ENCODE data around the gene LSG1.
"Not testable (repeated sequence)": the region's sequence is repeated elsewhere in the genome, so short reads cannot be mapped to it uniquely, and the experiment has no call there.

The LSG1 gene

DNA sequence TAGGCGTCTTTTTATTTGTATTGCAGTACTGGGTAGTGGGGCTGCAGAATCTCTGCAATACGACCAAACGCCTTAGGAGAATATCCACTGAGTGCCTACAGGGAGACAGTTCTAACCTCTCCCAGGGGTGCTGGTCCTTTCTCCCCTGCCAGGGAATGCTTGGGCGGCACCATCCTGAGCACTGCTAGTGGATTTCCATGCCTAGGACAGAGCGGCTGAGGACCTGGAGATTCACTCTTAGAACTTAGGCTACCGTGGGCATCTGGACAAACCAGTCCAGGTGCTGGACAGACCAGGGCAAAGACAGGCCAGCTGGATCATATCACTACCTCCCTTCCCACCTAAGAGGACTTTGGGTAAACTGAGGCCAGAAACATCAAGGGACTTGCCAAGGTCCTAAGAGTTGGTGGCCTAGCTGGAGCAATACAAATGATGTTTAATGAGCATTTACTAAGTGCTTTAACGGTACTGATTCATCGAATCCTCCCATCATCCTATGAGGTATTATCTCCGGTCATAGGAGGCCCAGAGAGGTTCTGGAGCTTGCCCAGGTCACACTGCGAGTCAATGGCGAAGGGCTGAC is 39.7 kb downstream of the LSG1 start:
- Histone ChIP-seq H3K9me3 (no peaks in the 10 kb centered on the region), H3K4me3 (peak overlapping the region; percentile 58 to 64), H3K27me3 (no peaks in the 10 kb centered on the region), H3K4me1 (peaks cover 0 to 9% (median 2%) of the 10 kb centered on the region in 4 donors), H3K36me3 (no peaks in the 10 kb centered on the region), H3K27ac (no peak overlapping the region)
- intact Hi-C loops (cut with DNase I; ENCODE audit: low total_unique reads): no loop called here
- DNase-seq: peak in 1 of 2 donors; percentile 49
- TF ChIP-seq CTCF (IDR thresholded peaks at IDR 0.05): no peak

GRCh38 chr3:194631696-194632095 is 40.3 kb downstream of the LSG1 start:
- no peaks in the 10 kb centered on the region for H3K36me3 ChIP-seq
- no peaks in the 10 kb centered on the region for H3K9me3 ChIP-seq
- TF ChIP-seq CTCF (IDR thresholded peaks at IDR 0.05): no peak
- no peak overlapping the region for H3K27ac ChIP-seq
- H3K4me1 ChIP-seq: peaks cover 0 to 9% (median 2%) of the 10 kb centered on the region in 4 donors
- H3K4me3 ChIP-seq: no peak overlapping the region
- DNase-seq: peak in 1 of 2 donors; percentile 28
- H3K27me3 ChIP-seq: no peaks in the 10 kb centered on the region
- intact Hi-C loops (cut with DNase I; ENCODE audit: low total_unique reads): no loop called here

GRCh38 chr3:194630681-194631080 is 41.3 kb downstream of the LSG1 start:
- H3K4me3 ChIP-seq; H3K4me1 ChIP-seq; H3K27me3 ChIP-seq; H3K27ac ChIP-seq; H3K9me3 ChIP-seq; H3K36me3 ChIP-seq; intact Hi-C loops (cut with DNase I; ENCODE audit: low total_unique reads): not testable (repeated sequence)
- peak in 1 of 2 donors; percentile 41 for DNase-seq

- no peak for DNase-seq
- intact Hi-C loops (cut with DNase I; ENCODE audit: low total_unique reads): no loop called here
- H3K36me3 ChIP-seq: peaks cover 0 to 17% (median 0%) of the 10 kb centered on the region in 3 donors
- H3K9me3 ChIP-seq: no peaks in the 10 kb centered on the region
- no peak overlapping the region for H3K27ac ChIP-seq
- no peak for TF ChIP-seq CTCF (IDR thresholded peaks at IDR 0.05)
- H3K27me3 ChIP-seq: no peaks in the 10 kb centered on the region
- no peaks in the 10 kb centered on the region for H3K4me1 ChIP-seq
- no peak overlapping the region for H3K4me3 ChIP-seq
Measured at GRCh38 chr3:194624956-194625355, 47.0 kb downstream of the LSG1 start.

DNA sequence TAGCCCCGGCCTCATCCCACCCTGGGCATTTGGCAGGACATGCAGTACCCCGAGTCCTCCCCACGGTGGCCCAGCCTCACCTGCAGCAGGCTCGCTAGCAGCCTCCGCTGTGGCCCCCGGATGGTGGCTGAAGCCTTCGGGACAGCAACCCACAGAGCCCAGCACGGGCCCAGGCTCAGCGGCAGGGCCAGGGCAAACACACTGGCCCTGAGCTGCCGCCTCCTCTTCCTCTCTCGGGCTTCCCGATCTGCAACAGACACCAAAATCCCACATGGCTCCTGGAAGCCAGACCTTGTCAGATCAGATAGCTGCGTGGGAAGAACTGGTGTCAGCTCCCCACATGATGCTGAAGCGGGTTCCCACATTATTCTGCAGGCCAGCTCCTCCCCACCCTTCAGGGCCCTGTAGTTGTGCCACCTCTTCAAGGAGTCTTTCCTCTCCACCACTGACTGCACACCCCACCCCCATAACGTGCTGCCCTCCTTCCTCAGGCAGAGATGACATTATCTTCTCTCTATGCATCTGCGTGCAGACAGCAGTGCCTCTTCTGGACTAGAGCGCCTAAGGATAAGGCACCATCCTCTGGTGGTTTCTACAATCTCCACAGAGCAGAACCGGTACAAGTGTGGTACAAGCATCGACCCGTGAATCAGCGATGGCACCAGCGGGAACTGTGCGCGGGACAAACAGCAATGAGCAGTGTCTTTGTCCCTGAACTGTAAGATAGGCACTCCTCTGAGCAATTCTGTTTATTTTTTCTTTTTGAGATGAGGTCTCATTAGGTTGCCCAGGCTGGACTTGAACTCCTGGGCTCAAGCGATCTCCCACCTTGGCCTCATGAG is 48.3 kb downstream of the LSG1 start:
- intact Hi-C loops (cut with DNase I; ENCODE audit: low total_unique reads): no loop called here

More for the DNA sequence above, 48.3 kb downstream of the LSG1 start:
- no peak for TF ChIP-seq CTCF (IDR thresholded peaks at IDR 0.05)
- no peak for DNase-seq
- H3K4me3 ChIP-seq: no peak overlapping the region
- H3K9me3 ChIP-seq: no peaks in the 10 kb centered on the region
- no peaks in the 10 kb centered on the region for H3K27me3 ChIP-seq
- no peak overlapping the region for H3K27ac ChIP-seq
- H3K4me1 ChIP-seq: no peaks in the 10 kb centered on the region
- H3K36me3 ChIP-seq: peaks cover 0 to 17% (median 0%) of the 10 kb centered on the region in 3 donors

Measured in tibial artery (tissue), 4 donors.